Activated naive CD8-positive, alpha-beta T cell treated with anti-CD3 and anti-CD28 coated beads, Interleukin-2, amount 10 ng/mL, durations not matched to agents 7 days and 5 days (primary cell): ENCODE measurements around the gene AMMECR1. TPM values are rescaled to one million over a fixed set of nuclear protein-coding genes. Genes with fewer than 3 reads are reported as not detected.

Experiments
- ATAC-seq: fragments of 150-1000 bp; cut with Tn5 transposase; one replicate; pipeline ENCODE4 v1.10.0; 2021; ENCODE audit warnings: low read depth, moderate library complexity
- POLR2A ChIA-PET: fragments of 350-600 bp; sonication (Branson Sonifier 250); formaldehyde crosslinking; loops from one replicate; lab custom pipeline; 2021; ENCODE audit warnings: antibody characterized with exemption; lab: Charles Lee
- DNase-seq: peaks from one replicate; pipeline ENCODE4 v3.0.0; 2021
- H3K27ac Mint-ChIP-seq: one replicate; pipeline ENCODE4 v1.8.0; 2022; ENCODE audit warnings: mild to moderate bottlenecking, mixed read lengths
- H3K27me3 Mint-ChIP-seq: one replicate; pipeline ENCODE4 v1.8.0; 2022; ENCODE audit warnings: mild to moderate bottlenecking, moderate library complexity, mixed read lengths
- H3K36me3 Mint-ChIP-seq: one replicate; pipeline ENCODE4 v1.8.0; 2021; ENCODE audit warnings: mild to moderate bottlenecking, mixed read lengths
- H3K4me1 Mint-ChIP-seq: one replicate; pipeline ENCODE4 v1.8.0; 2021; ENCODE audit warnings: mixed read lengths
- H3K4me3 Mint-ChIP-seq: one replicate; pipeline ENCODE4 v1.8.0; 2022; ENCODE audit warnings: mild to moderate bottlenecking, moderate library complexity, mixed read lengths
- H3K9me3 Mint-ChIP-seq: one replicate; pipeline ENCODE4 v1.8.0; 2021; ENCODE audit warnings: mixed read lengths
- total RNA-seq, 2 experiments: library from RNA; stranded (reverse); gene quantifications; one replicate each; pipeline ENCODE4 v1.2.3, GENCODE V29; 2021

AMMECR1 gene
- total RNA-seq, 2 experiments from 2014 or later: 10.2 to 10.8 TPM

- no peaks in the 10 kb centered on the region for H3K27me3 Mint-ChIP-seq
- no peaks in the 10 kb centered on the region for H3K4me1 Mint-ChIP-seq
- POLR2A ChIA-PET: no interaction called here
- ATAC-seq (no peak), DNase-seq (no peak)
- peaks cover 3% of the 10 kb centered on the region for H3K36me3 Mint-ChIP-seq
- H3K9me3 Mint-ChIP-seq: no peaks in the 10 kb centered on the region
- no peak overlapping the region for H3K27ac Mint-ChIP-seq
- H3K4me3 Mint-ChIP-seq: no peak overlapping the region
These were observed 107.3 kb downstream of the AMMECR1 start for GRCh38 chrX:110210417-110211139.

GRCh38 chrX:110208092-110208491 is 109.8 kb downstream of the AMMECR1 start:
- Mint-ChIP-seq H3K9me3 (no peaks in the 10 kb centered on the region), H3K4me3 (no peak overlapping the region), H3K4me1 (no peaks in the 10 kb centered on the region), H3K27ac (no peak overlapping the region), H3K27me3 (no peaks in the 10 kb centered on the region), H3K36me3 (no peaks in the 10 kb centered on the region)
- no peak for ATAC-seq
- no peak for DNase-seq
- POLR2A ChIA-PET: no interaction called here

GRCh38 chrX:110204986-110205385 is 112.9 kb downstream of the AMMECR1 start:
- Mint-ChIP-seq H3K4me3 (no peak overlapping the region), H3K27ac (no peak overlapping the region), H3K27me3 (no peaks in the 10 kb centered on the region), H3K4me1 (no peaks in the 10 kb centered on the region), H3K9me3 (no peaks in the 10 kb centered on the region), H3K36me3 (no peaks in the 10 kb centered on the region)
- POLR2A ChIA-PET: no interaction called here
- no peak for ATAC-seq
- no peak for DNase-seq

GRCh38 chrX:110201799-110202198 is 116.1 kb downstream of the AMMECR1 start:
- no peak for ATAC-seq
- Mint-ChIP-seq H3K4me3 (no peak overlapping the region), H3K36me3 (no peaks in the 10 kb centered on the region), H3K9me3 (no peaks in the 10 kb centered on the region), H3K4me1 (no peaks in the 10 kb centered on the region), H3K27me3 (no peaks in the 10 kb centered on the region), H3K27ac (no peak overlapping the region)
- POLR2A ChIA-PET: no interaction called here
- no peak for DNase-seq

- Mint-ChIP-seq H3K36me3 (peaks cover 3% of the 10 kb centered on the region), H3K9me3 (no peaks in the 10 kb centered on the region), H3K27me3 (no peaks in the 10 kb centered on the region), H3K4me1 (peaks cover 3% of the 10 kb centered on the region), H3K27ac (no peak overlapping the region), H3K4me3 (no peak overlapping the region)
- no peak for ATAC-seq
- POLR2A ChIA-PET: no interaction called here
- no peak for DNase-seq
These were observed 122.9 kb downstream of the AMMECR1 start for GRCh38 chrX:110194977-110195376.

GRCh38 chrX:110192516-110192915 is 125.4 kb downstream of the AMMECR1 start:
- H3K9me3 Mint-ChIP-seq: no peaks in the 10 kb centered on the region
- H3K36me3 Mint-ChIP-seq: peaks cover 3% of the 10 kb centered on the region
- H3K27me3 Mint-ChIP-seq: no peaks in the 10 kb centered on the region
- no peak overlapping the region for H3K27ac Mint-ChIP-seq
- DNase-seq (no peak), ATAC-seq (no peak)
- POLR2A ChIA-PET: no interaction called here
- H3K4me3 Mint-ChIP-seq: no peak overlapping the region
- peaks cover 14% of the 10 kb centered on the region for H3K4me1 Mint-ChIP-seq

GRCh38 chrX:110188701-110189558 is 129.0 kb downstream of the AMMECR1 start:
- POLR2A ChIA-PET: no interaction called here
- H3K9me3 Mint-ChIP-seq: no peaks in the 10 kb centered on the region
- H3K36me3 Mint-ChIP-seq: peaks cover 14% of the 10 kb centered on the region
- peak; percentile 65 for ATAC-seq
- H3K4me1 Mint-ChIP-seq: peaks cover 14% of the 10 kb centered on the region
- H3K27me3 Mint-ChIP-seq: no peaks in the 10 kb centered on the region
- H3K27ac Mint-ChIP-seq: peak overlapping the region; percentile 81
- no peak for DNase-seq
- H3K4me3 Mint-ChIP-seq: peak overlapping the region; percentile 33

GRCh38 chrX:110183314-110183713 is 134.6 kb downstream of the AMMECR1 start:
- peaks cover 16% of the 10 kb centered on the region for H3K36me3 Mint-ChIP-seq
- ATAC-seq (no peak), DNase-seq (no peak)
- H3K4me1 Mint-ChIP-seq: peaks cover 3% of the 10 kb centered on the region
- H3K4me3 Mint-ChIP-seq: no peak overlapping the region
- no peak overlapping the region for H3K27ac Mint-ChIP-seq
- POLR2A ChIA-PET: no interaction called here
- H3K27me3 Mint-ChIP-seq: no peaks in the 10 kb centered on the region
- no peaks in the 10 kb centered on the region for H3K9me3 Mint-ChIP-seq

- H3K4me3 Mint-ChIP-seq: no peak overlapping the region
- ATAC-seq: no peak
- no peaks in the 10 kb centered on the region for H3K9me3 Mint-ChIP-seq
- no peak for DNase-seq
- H3K27me3 Mint-ChIP-seq: no peaks in the 10 kb centered on the region
- POLR2A ChIA-PET: no interaction called here
- H3K27ac Mint-ChIP-seq: no peak overlapping the region
- peaks cover 16% of the 10 kb centered on the region for H3K36me3 Mint-ChIP-seq
- peaks cover 3% of the 10 kb centered on the region for H3K4me1 Mint-ChIP-seq
These were observed 135.0 kb downstream of the AMMECR1 start for GRCh38 chrX:110182865-110183264.

- DNase-seq (no peak), ATAC-seq (no peak)
- Mint-ChIP-seq H3K4me3 (no peak overlapping the region), H3K27me3 (no peaks in the 10 kb centered on the region), H3K9me3 (no peaks in the 10 kb centered on the region), H3K36me3 (peaks cover 16% of the 10 kb centered on the region), H3K27ac (no peak overlapping the region), H3K4me1 (peaks cover 3% of the 10 kb centered on the region)
- POLR2A ChIA-PET: no interaction called here
These were observed 135.5 kb downstream of the AMMECR1 start for GRCh38 chrX:110182362-110182761.

- Mint-ChIP-seq H3K27me3 (no peaks in the 10 kb centered on the region), H3K27ac (no peak overlapping the region), H3K36me3 (peaks cover 16% of the 10 kb centered on the region), H3K9me3 (no peaks in the 10 kb centered on the region), H3K4me3 (no peak overlapping the region), H3K4me1 (peaks cover 3% of the 10 kb centered on the region)
- ATAC-seq (no peak), DNase-seq (no peak)
- POLR2A ChIA-PET: no interaction called here
These were observed 136.3 kb downstream of the AMMECR1 start for GRCh38 chrX:110181459-110182137.

GRCh38 chrX:110180928-110181310 is 137.0 kb downstream of the AMMECR1 start:
- no peak overlapping the region for H3K27ac Mint-ChIP-seq
- no peak for DNase-seq
- no peak overlapping the region for H3K4me3 Mint-ChIP-seq
- H3K36me3 Mint-ChIP-seq: peaks cover 13% of the 10 kb centered on the region
- peaks cover 3% of the 10 kb centered on the region for H3K4me1 Mint-ChIP-seq
- H3K9me3 Mint-ChIP-seq: no peaks in the 10 kb centered on the region
- no peaks in the 10 kb centered on the region for H3K27me3 Mint-ChIP-seq
- POLR2A ChIA-PET: no interaction called here
- no peak for ATAC-seq

- Mint-ChIP-seq H3K4me1 (peaks cover 3% of the 10 kb centered on the region), H3K27ac (no peak overlapping the region), H3K27me3 (no peaks in the 10 kb centered on the region), H3K4me3 (no peak overlapping the region), H3K36me3 (peaks cover 8% of the 10 kb centered on the region), H3K9me3 (no peaks in the 10 kb centered on the region)
- POLR2A ChIA-PET: no interaction called here
- ATAC-seq (no peak), DNase-seq (no peak)
These were observed 137.5 kb downstream of the AMMECR1 start for GRCh38 chrX:110180176-110180927.
